Measurements from ENCODE around the gene RFPL2.
A peak's percentile ranks its signal among the peaks of the same experiment; 100 is the strongest.
"Not testable (repeated sequence)": the region's sequence is repeated elsewhere in the genome, so short reads cannot be mapped to it uniquely, and the experiment has no call there.

The RFPL2 gene

DNA sequence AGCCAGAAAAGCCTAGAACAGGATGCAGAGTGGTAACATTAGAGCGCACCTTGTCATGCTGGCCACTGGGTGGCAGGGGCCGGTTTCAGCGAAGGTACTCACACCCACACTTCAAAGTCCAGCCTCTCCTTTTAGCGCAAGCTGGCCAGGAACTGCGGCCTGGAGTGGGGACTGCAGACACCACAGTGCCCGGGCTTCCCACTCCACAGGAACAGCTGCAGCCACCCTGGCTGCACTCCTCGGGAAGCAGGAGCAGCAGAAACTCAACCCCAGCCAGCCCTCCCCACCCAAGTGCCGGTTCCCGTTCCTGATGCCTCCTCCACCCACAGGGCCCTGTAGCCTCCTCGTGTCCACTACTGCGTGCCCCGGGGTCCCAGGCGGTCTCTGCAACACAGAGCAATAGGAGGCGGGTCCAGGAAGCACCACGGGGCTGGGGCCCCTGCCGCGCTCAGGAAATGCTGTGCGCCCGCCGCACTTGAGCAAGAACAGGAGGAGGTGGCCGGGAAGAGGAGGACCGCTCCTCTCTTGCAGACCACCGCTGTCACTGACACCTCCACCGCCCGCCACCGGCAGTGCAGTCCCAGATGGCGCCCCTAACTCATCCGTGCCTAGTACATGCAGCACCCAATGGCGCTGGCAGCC is 2.2 kb downstream of the RFPL2 start:
- Histone ChIP-seq H3K4me3 (peak overlapping the region in 3 of 10 experiments; percentile 12 to 24 (median 19); a peak in 3 of 20 replicates), H3K4me2 (peak overlapping the region; percentile 43 to 80 (median 57)), H3K36me3 (no peaks in the 10 kb centered on the region), H3K27me3 (peaks cover 11 to 25% (median 17%) of the 10 kb centered on the region in 11 experiments), H3K9me3 (replicated peaks in 1 of 11) (no peaks in the 10 kb centered on the region), H4K20me1 (no peaks in the 10 kb centered on the region), H3K27ac (no peak overlapping the region), H3K9ac (no peak overlapping the region), H3K4me1 (peaks cover 0 to 31% (median 7%) of the 10 kb centered on the region in 10 experiments; a peak in 11 of 20 replicates)
- no peak for TF ChIP-seq Cebpa-rat (IDR thresholded peaks at IDR 0.05)

DNA sequence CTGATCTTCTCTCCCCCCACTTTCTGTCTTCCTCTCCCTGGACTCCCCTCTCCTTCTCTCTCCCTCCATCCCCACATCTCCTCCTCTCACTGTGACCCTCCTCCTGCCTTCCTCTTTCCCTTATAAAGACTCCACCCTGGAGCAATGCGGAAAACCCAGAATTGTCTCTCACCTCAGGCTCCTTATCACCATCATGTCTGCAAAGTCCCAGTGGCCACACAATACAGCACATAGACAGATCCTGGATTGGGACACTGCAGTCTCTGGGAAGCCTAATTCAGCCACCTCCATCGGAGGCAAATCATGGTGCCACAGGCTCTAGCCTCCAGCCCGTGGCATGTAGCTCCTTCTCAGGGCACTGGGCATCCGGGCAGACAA is 2.7 kb downstream of the RFPL2 start:
- no peak overlapping the region for H3K4me3 ChIP-seq
- no peaks in the 10 kb centered on the region for H4K20me1 ChIP-seq
- TF ChIP-seq Cebpa-rat (IDR thresholded peaks at IDR 0.05), result no peak

DNA sequence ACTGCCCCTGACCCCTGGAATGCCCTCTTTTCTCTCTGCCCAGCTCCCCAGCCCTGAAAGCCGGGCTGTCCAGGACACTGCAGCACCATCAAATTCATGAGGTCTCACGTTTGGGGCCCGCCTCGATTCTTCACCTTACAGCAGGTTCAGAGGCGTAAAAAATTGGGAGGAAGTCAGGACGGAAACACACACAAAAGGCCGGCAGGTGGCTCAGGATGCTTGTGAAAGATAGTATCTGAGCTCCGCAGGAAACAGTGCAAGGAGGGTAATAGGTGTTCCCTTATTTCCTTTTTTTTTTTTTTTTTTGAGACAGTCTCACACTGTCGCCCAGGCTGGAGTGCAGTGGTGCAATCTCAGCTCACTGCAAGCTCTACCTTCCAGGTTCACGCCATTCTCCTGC is 4.1 kb downstream of the RFPL2 start:
- Histone ChIP-seq H3K4me3 (no peak overlapping the region), H3K27me3 (peaks cover 11 to 25% (median 17%) of the 10 kb centered on the region in 11 experiments), H3K9ac (no peak overlapping the region)

More for the DNA sequence above, 2.7 kb downstream of the RFPL2 start:
- H3K27me3 ChIP-seq, result peaks cover 11 to 25% (median 17%) of the 10 kb centered on the region in 11 experiments
- H3K9me3 ChIP-seq (replicated peaks in 1 of 11), result no peaks in the 10 kb centered on the region
- H3K4me2 ChIP-seq, result peak overlapping the region in 4 of 11 experiments; percentile 61 to 80 (median 76); a peak in 7 of 22 replicates
- no peak overlapping the region for H3K9ac ChIP-seq
- no peak overlapping the region for H3K27ac ChIP-seq
- H3K4me1 ChIP-seq, result peaks cover 0 to 26% (median 7%) of the 10 kb centered on the region in 10 experiments; a peak in 11 of 20 replicates
- H3K36me3 ChIP-seq, result no peaks in the 10 kb centered on the region

DNA sequence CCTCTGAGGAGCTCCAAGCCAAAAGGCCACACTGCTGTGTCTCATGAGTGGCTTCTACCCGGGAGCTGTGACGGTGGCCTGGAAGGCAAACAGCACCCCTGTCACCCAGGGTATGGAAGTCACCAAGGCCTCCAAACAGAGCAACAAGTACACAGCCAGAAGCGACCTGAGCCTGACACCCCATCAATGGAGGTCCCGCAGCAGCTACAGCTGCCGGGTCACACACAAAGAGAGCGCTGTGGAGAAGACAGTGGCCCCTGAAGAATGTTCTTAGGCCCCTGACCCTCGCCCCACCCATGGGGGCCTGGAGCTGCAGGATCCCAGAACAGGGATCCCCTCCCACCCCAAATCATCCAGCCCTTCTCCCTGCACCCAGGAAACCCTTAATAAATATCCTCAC is 4.9 kb downstream of the RFPL2 start:
- no peak for TF ChIP-seq Cebpa-rat (IDR thresholded peaks at IDR 0.05)
- H3K36me3 ChIP-seq, result no peaks in the 10 kb centered on the region
- peaks cover 0 to 15% (median 7%) of the 10 kb centered on the region in 10 experiments; a peak in 11 of 20 replicates for H3K4me1 ChIP-seq
- no peak overlapping the region for H3K27ac ChIP-seq
- no peak overlapping the region for H3K4me2 ChIP-seq
- H3K4me3 ChIP-seq, result no peak overlapping the region
- H3K9me3 ChIP-seq (replicated peaks in 1 of 11), result no peaks in the 10 kb centered on the region
- no peaks in the 10 kb centered on the region for H4K20me1 ChIP-seq
- H3K27me3 ChIP-seq, result peaks cover 11 to 25% (median 17%) of the 10 kb centered on the region in 11 experiments
- no peak overlapping the region for H3K9ac ChIP-seq

More for the DNA sequence above, 4.1 kb downstream of the RFPL2 start:
- Histone ChIP-seq H3K4me2 (no peak overlapping the region), H3K4me1 (peaks cover 0 to 15% (median 7%) of the 10 kb centered on the region in 10 experiments; a peak in 11 of 20 replicates), H3K27ac (no peak overlapping the region), H3K36me3 (no peaks in the 10 kb centered on the region), H4K20me1 (no peaks in the 10 kb centered on the region), H3K9me3 (replicated peaks in 1 of 11) (no peaks in the 10 kb centered on the region)
- TF ChIP-seq Cebpa-rat (IDR thresholded peaks at IDR 0.05), result no peak

DNA sequence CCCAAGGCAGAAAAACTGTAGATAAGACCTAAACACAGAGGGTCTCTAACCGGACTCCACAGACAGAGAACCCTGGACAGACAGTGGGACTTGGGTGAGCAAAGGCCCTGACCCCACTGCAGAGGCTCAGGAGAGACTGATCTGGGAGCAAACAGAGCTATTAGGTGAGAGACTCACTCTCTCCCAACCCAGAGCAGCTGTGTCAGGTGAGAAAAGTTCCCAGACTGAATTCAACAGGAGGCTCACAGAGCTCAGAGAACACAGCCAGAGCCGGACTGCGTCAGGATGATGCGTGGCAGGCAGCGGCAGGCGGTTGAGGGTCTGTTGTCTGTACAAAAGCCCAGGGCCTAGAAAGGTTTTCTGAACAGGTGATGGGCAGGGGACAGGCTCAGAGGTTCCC is 5.5 kb downstream of the RFPL2 start:
- no peak for TF ChIP-seq Cebpa-rat (IDR thresholded peaks at IDR 0.05)
- H3K9me3 ChIP-seq (replicated peaks in 1 of 11), result no peaks in the 10 kb centered on the region
- peaks cover 0 to 15% (median 7%) of the 10 kb centered on the region in 10 experiments; a peak in 11 of 20 replicates for H3K4me1 ChIP-seq
- H3K27ac ChIP-seq, result no peak overlapping the region
- H3K9ac ChIP-seq, result no peak overlapping the region
- H3K27me3 ChIP-seq, result peaks cover 11 to 23% (median 17%) of the 10 kb centered on the region in 11 experiments
- no peak overlapping the region for H3K4me2 ChIP-seq
- H3K4me3 ChIP-seq, result no peak overlapping the region
- no peaks in the 10 kb centered on the region for H3K36me3 ChIP-seq
- no peaks in the 10 kb centered on the region for H4K20me1 ChIP-seq

DNA sequence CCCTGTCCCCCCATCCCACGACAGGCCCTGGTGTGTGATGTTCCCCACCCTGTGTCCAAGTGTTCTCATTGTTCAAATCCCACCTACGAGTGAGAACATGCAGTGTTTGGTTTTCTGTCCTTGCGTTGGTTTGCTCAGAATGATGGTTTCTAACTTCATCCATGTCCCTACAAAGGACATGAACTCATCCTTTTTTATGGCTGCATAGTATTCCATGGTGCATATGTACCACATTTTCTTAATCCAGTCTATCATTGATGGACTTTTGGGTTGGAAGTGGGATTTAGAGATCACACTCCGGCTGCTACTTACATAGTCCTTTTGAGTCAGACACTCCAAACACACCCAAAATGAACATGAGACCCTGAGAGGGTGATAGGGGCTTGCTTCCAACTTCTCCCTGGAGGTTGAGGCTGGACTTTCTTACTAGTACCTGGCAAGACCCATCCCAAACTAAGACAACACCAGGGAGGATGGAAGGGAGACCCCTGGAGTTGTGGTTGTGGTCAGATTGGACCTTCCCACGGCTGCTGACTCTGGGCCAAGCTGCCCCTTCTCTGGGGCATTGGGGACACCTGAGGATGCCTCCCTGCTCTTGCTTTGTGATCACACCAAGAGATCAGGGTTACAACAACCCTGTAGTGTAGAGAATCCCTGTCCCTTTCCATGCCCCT is 7.2 kb downstream of the RFPL2 start:
- H3K9me3 ChIP-seq (replicated peaks in 1 of 11); H3K36me3 ChIP-seq; H4K20me1 ChIP-seq; H3K27ac ChIP-seq; H3K9ac ChIP-seq; H3K4me1 ChIP-seq; H3K4me3 ChIP-seq; H3K27me3 ChIP-seq; H3K4me2 ChIP-seq: not testable (repeated sequence)

DNA sequence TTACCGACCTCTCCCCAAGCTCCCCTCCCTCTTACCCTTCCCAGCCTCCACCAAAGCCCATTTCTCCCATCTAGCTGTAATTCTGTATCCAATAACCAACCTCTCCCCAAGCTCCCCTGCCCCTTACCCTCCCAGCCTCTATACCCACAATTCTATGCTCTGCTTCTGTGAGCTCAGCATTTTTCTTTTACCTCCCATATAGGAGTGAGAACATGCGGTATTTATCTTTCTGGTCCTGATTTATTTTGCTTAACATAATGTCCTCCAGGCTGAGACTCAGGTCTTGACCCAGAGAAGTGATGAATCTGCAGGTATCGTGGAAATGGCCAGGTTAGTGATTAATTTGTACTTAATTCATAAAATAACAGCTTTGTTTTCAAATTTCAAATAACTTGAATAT is 9.0 kb downstream of the RFPL2 start:
- not testable (repeated sequence) for H3K4me1 ChIP-seq; H3K9ac ChIP-seq; H3K4me3 ChIP-seq; H3K4me2 ChIP-seq; H3K27ac ChIP-seq; H3K36me3 ChIP-seq; H3K27me3 ChIP-seq; H4K20me1 ChIP-seq; H3K9me3 ChIP-seq (replicated peaks in 1 of 11)

DNA sequence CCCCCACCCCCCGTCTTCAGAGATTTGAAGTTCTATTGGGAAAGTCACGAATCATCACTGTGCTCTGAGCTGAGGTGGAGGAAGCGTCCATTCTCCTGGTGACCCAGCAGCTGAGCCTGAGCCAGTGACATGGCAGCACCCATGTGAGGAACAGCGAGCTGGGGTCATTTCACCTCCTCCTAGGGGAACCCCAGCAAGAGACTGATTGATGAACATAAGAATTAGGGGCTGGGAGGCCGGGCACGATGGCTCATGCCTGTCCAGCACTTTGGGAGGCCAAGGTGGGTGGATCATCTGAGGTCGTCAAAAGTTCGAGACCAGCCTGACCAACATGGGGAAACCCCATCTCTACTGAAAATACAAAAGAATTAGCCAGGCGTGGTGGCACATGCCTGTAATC is 11.5 kb downstream of the RFPL2 start:
- H3K4me3 ChIP-seq; H3K9ac ChIP-seq; H3K4me1 ChIP-seq; H3K27ac ChIP-seq; H4K20me1 ChIP-seq; H3K4me2 ChIP-seq; H3K36me3 ChIP-seq; H3K27me3 ChIP-seq; H3K9me3 ChIP-seq (replicated peaks in 1 of 11): not testable (repeated sequence)

DNA sequence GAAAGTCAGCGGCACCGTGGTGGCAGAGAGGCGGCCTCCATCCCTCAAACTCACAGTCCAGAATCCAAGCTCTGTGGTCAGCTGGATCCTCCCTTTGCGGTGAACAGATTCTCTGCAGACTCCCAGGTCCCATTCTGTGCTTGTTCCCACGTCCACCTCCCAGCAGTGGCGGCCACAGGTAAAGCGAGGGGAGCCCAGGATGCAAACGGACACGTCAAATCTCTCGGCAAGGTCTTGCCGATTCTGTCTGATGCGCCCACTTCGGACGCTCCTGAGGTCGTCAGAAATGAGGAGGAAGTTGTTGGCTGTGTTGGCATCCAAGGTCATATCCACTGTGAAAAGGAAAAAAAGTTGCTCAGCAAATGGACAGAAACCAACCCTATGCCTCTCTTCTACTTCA is 13.9 kb downstream of the RFPL2 start:
- H3K9me3 ChIP-seq (replicated peaks in 1 of 11); H3K4me3 ChIP-seq; H3K4me2 ChIP-seq; H3K9ac ChIP-seq; H3K27me3 ChIP-seq; H3K36me3 ChIP-seq; H3K4me1 ChIP-seq; H4K20me1 ChIP-seq; H3K27ac ChIP-seq: not testable (repeated sequence)

DNA sequence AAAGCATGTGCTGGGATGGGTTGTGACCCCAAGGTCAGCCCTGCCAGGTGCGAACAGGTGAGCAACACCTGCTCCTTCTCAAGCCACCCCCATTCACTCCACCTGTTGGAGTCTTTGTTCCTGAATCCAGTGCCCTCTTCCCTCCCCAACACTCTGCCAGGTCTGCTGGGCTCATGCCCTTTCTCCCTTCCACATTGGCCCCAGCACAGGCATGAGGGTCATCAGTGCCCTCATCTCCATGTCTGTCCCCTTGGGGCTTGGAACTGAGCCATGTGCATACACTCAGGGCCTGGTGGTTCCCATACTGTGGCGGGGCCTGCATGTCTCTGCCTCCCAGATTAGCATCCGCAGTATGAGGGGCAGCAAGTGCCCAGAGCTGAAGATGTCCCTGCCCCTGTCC is 19.1 kb downstream of the RFPL2 start:
- no peaks in the 10 kb centered on the region for H3K9me3 ChIP-seq (replicated peaks in 1 of 11)

More for the DNA sequence above, 19.1 kb downstream of the RFPL2 start:
- Histone ChIP-seq H4K20me1 (no peaks in the 10 kb centered on the region), H3K27me3 (no peaks in the 10 kb centered on the region), H3K36me3 (no peaks in the 10 kb centered on the region), H3K9ac (no peak overlapping the region), H3K4me1 (no peaks in the 10 kb centered on the region), H3K4me2 (no peak overlapping the region), H3K4me3 (no peak overlapping the region), H3K27ac (no peak overlapping the region)
- TF ChIP-seq Cebpa-rat (IDR thresholded peaks at IDR 0.05), result no peak

All from BLaER1 treated with 17β-estradiol and CSF1 and Interleukin-3, amounts not matched to agents 10 nM and 100 nM (cell line).